HCT116 (cell line): ENCODE results near the gene CHERP. TPM values are rescaled to one million over a fixed set of nuclear protein-coding genes. Genes with fewer than 3 reads are reported as not detected.

Experiments used
- ATAC-seq: fragments of 200-7000 bp; cut with Tn5 transposase; 2 replicates; pipeline ENCODE4 v1.9.1; 2020; ENCODE audit warnings: mild to moderate bottlenecking, moderate library complexity
- BruUV-seq: library from RNA; stranded (reverse); fragments of 400-500 nt; replicated peaks from 2 replicates; lab custom pipeline; 2021; lab: Mats Ljungman, UMichigan
- CTCF ChIA-PET: fragments of 300-600 bp; sonication (Branson Sonifier 250); formaldehyde crosslinking; loops from one replicate; lab custom pipeline; 2021; ENCODE audit warnings: antibody characterized with exemption; lab: Charles Lee
- POLR2A ChIA-PET: fragments of 300-600, 350-600 bp; sonication (Branson Sonifier 250); formaldehyde crosslinking; loops from one replicate; lab custom pipeline; 2021; ENCODE audit warnings: antibody characterized with exemption; lab: Charles Lee
- RAD21 ChIA-PET, 2 experiments: fragments of 300-600 bp; sonication (Branson Sonifier 250); formaldehyde crosslinking; loops; one replicate each; lab custom pipeline; 2023; ENCODE audit warnings: low total read pairs in 2 of 2; ENCODE audit not compliant: uncharacterized antibody in 2 of 2, unreplicated experiment in 2 of 2, low non-redundant PET in 1 of 2; lab: Charles Lee
- DNase-seq: peaks from one replicate; pipeline ENCODE4 v3.0.0-alpha.2; 2010; ENCODE audit warnings: low read depth, low spot score
- H2AFZ ChIP-seq: fragments of 200-600 bp; shearing (Covaris generic), sonication (generic); 2 replicates; pipeline ENCODE4 v1.6.1; 2017; ENCODE audit warnings: low read depth, mixed run types, mixed read lengths, antibody characterized with exemption, low read length; ENCODE audit not compliant: poor library complexity, severe bottlenecking
- H3K27ac ChIP-seq: 2 replicates; pipeline ENCODE4 v1.5.1; 2012; ENCODE audit warnings: low read depth, low read length
- H3K27me3 ChIP-seq: fragments of 200-600 bp; sonication (generic); 2 replicates; pipeline ENCODE4 v1.6.1; 2016; ENCODE audit warnings: mixed run types, low read length, mixed read lengths; ENCODE audit not compliant: insufficient read depth
- H3K36me3 ChIP-seq, 2 experiments: fragments of 200-500 bp in 1 of 2; fragments of 200-600 bp in 1 of 2; sonication (Bioruptor generic) in 1 of 2; sonication (generic) in 1 of 2; 2 replicates each; pipeline versions ENCODE4 v1.5.1 to v1.6.1; 2014 to 2016; ENCODE audit warnings: low read length in 2 of 2, inconsistent platforms in 1 of 2, mixed read lengths in 1 of 2, mixed run types in 1 of 2; ENCODE audit not compliant: insufficient read depth in 2 of 2, control insufficient read depth in 1 of 2
- H3K4me1 ChIP-seq, 2 experiments: fragments of 200-600 bp in 1 of 2; sonication (generic) in 1 of 2; 2 replicates each; pipeline versions ENCODE4 v1.5.1 to v1.6.1; 2012 to 2017; ENCODE audit warnings: low read length in 2 of 2, inconsistent platforms in 1 of 2, mild to moderate bottlenecking in 1 of 2, mixed read lengths in 1 of 2, mixed run types in 1 of 2, moderate library complexity in 1 of 2; ENCODE audit not compliant: insufficient read depth in 2 of 2, control insufficient read depth in 1 of 2
- H3K4me2 ChIP-seq: fragments of 200-600 bp; sonication (generic); 2 replicates; pipeline ENCODE4 v1.6.1; 2017; ENCODE audit warnings: mixed run types, low read length, mixed read lengths
- H3K4me3 ChIP-seq, 2 experiments: fragments of 200-600 bp in 1 of 2; sonication (generic) in 1 of 2; replicated peaks in 1 of 2; 2 replicates each; pipeline ENCODE4 v1.5.1; 2011 to 2016; ENCODE audit warnings: low read length in 2 of 2, control low read depth in 1 of 2, low read depth in 1 of 2, mild to moderate bottlenecking in 1 of 2, mixed read lengths in 1 of 2, mixed run types in 1 of 2
- H3K79me2 ChIP-seq: fragments of 200-600 bp; sonication (generic); 2 replicates; pipeline ENCODE4 v1.6.1; 2017; ENCODE audit warnings: mild to moderate bottlenecking, mixed run types, low read length, moderate library complexity, mixed read lengths; ENCODE audit not compliant: insufficient read depth
- H3K9ac ChIP-seq: fragments of 200-600 bp; sonication (generic); 2 replicates; pipeline ENCODE4 v1.6.1; 2016; ENCODE audit warnings: low read length, mixed read lengths
- H3K9me2 ChIP-seq: fragments of 200-600 bp; sonication (generic), shearing (Covaris generic); 2 replicates; pipeline ENCODE4 v1.6.1; 2017; ENCODE audit warnings: mixed run types, mild to moderate bottlenecking, moderate library complexity; ENCODE audit not compliant: insufficient read depth
- H3K9me3 ChIP-seq, 2 experiments: fragments of 200-500 bp in 1 of 2; fragments of 200-600 bp in 1 of 2; sonication (Bioruptor generic) in 1 of 2; sonication (generic) in 1 of 2; 2 replicates each; pipeline ENCODE4 v1.6.1; 2014 to 2017; ENCODE audit warnings: low read length in 2 of 2, mixed read lengths in 2 of 2, inconsistent platforms in 1 of 2, low read depth in 1 of 2, mild to moderate bottlenecking in 1 of 2, mixed run types in 1 of 2, moderate library complexity in 1 of 2; ENCODE audit not compliant: control insufficient read depth in 1 of 2, insufficient read depth in 1 of 2
- H4K20me1 ChIP-seq: fragments of 200-600 bp; sonication (generic), shearing (Covaris generic); 2 replicates; pipeline ENCODE4 v1.6.1; 2017; ENCODE audit warnings: mixed run types, mild to moderate bottlenecking, moderate library complexity; ENCODE audit not compliant: insufficient read depth
- EGR1 ChIP-seq: IDR thresholded peaks from 2 replicates; pipeline ENCODE4 v1.6.1; 2012; ENCODE audit warnings: low read depth
- ELF1 ChIP-seq: IDR thresholded peaks from 2 replicates; pipeline ENCODE4 v1.6.1; 2012; ENCODE audit warnings: low read depth, borderline replicate concordance
- EZH2 ChIP-seq: fragments of 200-600 bp; sonication (generic); IDR thresholded peaks from 2 replicates; pipeline ENCODE4 v1.6.1; 2017; ENCODE audit warnings: antibody characterized with exemption, mixed run types
- EZH2phosphoT487 ChIP-seq: fragments of 200-600 bp; IDR thresholded peaks from 2 replicates; pipeline ENCODE4 v1.6.1; 2018; ENCODE audit warnings: antibody characterized with exemption, borderline replicate concordance
- FOSL1 ChIP-seq: IDR thresholded peaks from 2 replicates; pipeline ENCODE4 v1.6.1; 2012; ENCODE audit warnings: low read depth
- MAX ChIP-seq: IDR thresholded peaks from 2 replicates; pipeline ENCODE4 v1.6.1; 2012
- RAD21 ChIP-seq: IDR thresholded peaks from 2 replicates; pipeline ENCODE4 v1.6.1; 2012; ENCODE audit warnings: low read depth, mild to moderate bottlenecking
- SIN3A ChIP-seq: IDR thresholded peaks from 2 replicates; pipeline ENCODE4 v1.6.1; 2012; ENCODE audit warnings: low read depth
- SP1 ChIP-seq: IDR thresholded peaks from 2 replicates; pipeline ENCODE4 v1.6.1; 2012; ENCODE audit warnings: low read depth
- ZFX ChIP-seq: fragments of 450-650 bp; IDR thresholded peaks from 2 replicates; pipeline ENCODE4 v1.6.1; 2017
- ZNF274 ChIP-seq: fragments of 200-500 bp; sonication (Bioruptor generic); IDR thresholded peaks from 2 replicates; pipeline ENCODE4 v1.6.1; 2014; ENCODE audit warnings: mild to moderate bottlenecking, low read depth, low read length, inconsistent platforms
- intact Hi-C: fragments of 100-400 bp; cut with micrococcal nuclease; formaldehyde crosslinking; loops from 2 replicates; pipeline ENCODE4 v1.10.0; 2022
- total RNA-seq: library from RNA; stranded (reverse); gene quantifications from one replicate; pipeline ENCODE4 v1.2.1, GENCODE V29; 2021; ENCODE audit not compliant: unreplicated experiment
- TF ChIP-seq, protein P1 (sequence below), 3 experiments: fragments of 200-600 bp in 1 of 3; sonication (generic) in 1 of 3; IDR thresholded peaks in 2 of 3; conservative IDR thresholded peaks in 1 of 3; 2 replicates each; pipeline ENCODE4 v1.5.1; 2012 to 2017; ENCODE audit warnings: low read depth in 2 of 3, low read length in 2 of 3, antibody characterized with exemption in 1 of 3, borderline replicate concordance in 1 of 3, control low read depth in 1 of 3, mild to moderate bottlenecking in 1 of 3, mixed read lengths in 1 of 3, mixed run types in 1 of 3, moderate library complexity in 1 of 3; ENCODE audit not compliant: insufficient read depth in 1 of 3
- TF ChIP-seq, protein P2 (sequence below): IDR thresholded peaks from 2 replicates; pipeline ENCODE4 v1.6.1; 2011; ENCODE audit warnings: mild to moderate bottlenecking, low read length, moderate library complexity; ENCODE audit not compliant: insufficient replicate concordance; ENCODE audit errors: extremely low read depth

Gene CHERP
- total RNA-seq, 1 experiment from 2014 or later = 65.8 TPM

- Histone ChIP-seq H3K27ac (no peak overlapping the region), H3K9me3 (no peaks in the 10 kb centered on the region), H3K79me2 (peaks cover 100% of the 10 kb centered on the region), H3K9me2 (no peaks in the 10 kb centered on the region), H3K36me3 (no peaks in the 10 kb centered on the region), H2AFZ (no peak overlapping the region), H3K9ac (no peak overlapping the region), H3K4me3 (no peak overlapping the region), H3K4me2 (no peak overlapping the region), H3K27me3 (no peaks in the 10 kb centered on the region), H3K4me1 (peaks cover 7 to 30% of the 10 kb centered on the region in 2 experiments), H4K20me1 (peaks cover 4% of the 10 kb centered on the region; the same call in 1 of the 2 replicates)
- POLR2A ChIA-PET = no interaction called here
- intact Hi-C loops = no loop called here
- no peak for ATAC-seq
- no TSS peak for BruUV-seq
- TF ChIP-seq ZFX = no peak
- TF ChIP-seq EZH2 = no peak
- no peak for TF ChIP-seq MAX
- no peak for TF ChIP-seq ZNF274
- no peak for TF ChIP-seq FOSL1
- no peak for TF ChIP-seq EZH2phosphoT487
- no peak for TF ChIP-seq ELF1
- CTCF ChIA-PET = no interaction called here
- RAD21 ChIA-PET = no interaction called here
- no peak for DNase-seq
Observed at GRCh38 chr19:16589917-16590316, 47.7 kb upstream of the CHERP start.

- H3K27ac ChIP-seq = no peak overlapping the region
- no TSS peak for BruUV-seq
- no peak overlapping the region for H2AFZ ChIP-seq
- H3K9me2 ChIP-seq = no peaks in the 10 kb centered on the region
- no peak overlapping the region for H3K9ac ChIP-seq
- H3K36me3 ChIP-seq = no peaks in the 10 kb centered on the region
- H3K4me3 ChIP-seq = no peak overlapping the region
- H3K4me2 ChIP-seq = no peak overlapping the region
- ChIA-PET POLR2A (no interaction called here), RAD21 (no interaction called here), CTCF (no interaction called here)
- H3K9me3 ChIP-seq = no peaks in the 10 kb centered on the region
- intact Hi-C loops = no loop called here
- H3K27me3 ChIP-seq = no peaks in the 10 kb centered on the region
- H3K79me2 ChIP-seq = peaks cover 100% of the 10 kb centered on the region
- peaks cover 15 to 39% of the 10 kb centered on the region in 2 experiments for H3K4me1 ChIP-seq
- DNase-seq (no peak), ATAC-seq (no peak)
- no peaks in the 10 kb centered on the region; the same call in 1 of the 2 replicates for H4K20me1 ChIP-seq
- TF ChIP-seq EZH2phosphoT487 (no peak), EGR1 (no peak), ELF1 (no peak), RAD21 (no peak), MAX (no peak), SIN3A (no peak), SP1 (no peak)
- TF ChIP-seq, protein P1, sequence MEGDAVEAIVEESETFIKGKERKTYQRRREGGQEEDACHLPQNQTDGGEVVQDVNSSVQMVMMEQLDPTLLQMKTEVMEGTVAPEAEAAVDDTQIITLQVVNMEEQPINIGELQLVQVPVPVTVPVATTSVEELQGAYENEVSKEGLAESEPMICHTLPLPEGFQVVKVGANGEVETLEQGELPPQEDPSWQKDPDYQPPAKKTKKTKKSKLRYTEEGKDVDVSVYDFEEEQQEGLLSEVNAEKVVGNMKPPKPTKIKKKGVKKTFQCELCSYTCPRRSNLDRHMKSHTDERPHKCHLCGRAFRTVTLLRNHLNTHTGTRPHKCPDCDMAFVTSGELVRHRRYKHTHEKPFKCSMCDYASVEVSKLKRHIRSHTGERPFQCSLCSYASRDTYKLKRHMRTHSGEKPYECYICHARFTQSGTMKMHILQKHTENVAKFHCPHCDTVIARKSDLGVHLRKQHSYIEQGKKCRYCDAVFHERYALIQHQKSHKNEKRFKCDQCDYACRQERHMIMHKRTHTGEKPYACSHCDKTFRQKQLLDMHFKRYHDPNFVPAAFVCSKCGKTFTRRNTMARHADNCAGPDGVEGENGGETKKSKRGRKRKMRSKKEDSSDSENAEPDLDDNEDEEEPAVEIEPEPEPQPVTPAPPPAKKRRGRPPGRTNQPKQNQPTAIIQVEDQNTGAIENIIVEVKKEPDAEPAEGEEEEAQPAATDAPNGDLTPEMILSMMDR (IDR thresholded peaks at IDR 0.05 in 2 of 3, conservative IDR thresholded peaks at IDR 0.05 in 1 of 3; ENCODE audit: borderline replicate concordance in 1 of 3, insufficient read depth in 1 of 3, low read depth in 2 of 3, low read length in 2 of 3) = no peak
- TF ChIP-seq, protein P2, sequence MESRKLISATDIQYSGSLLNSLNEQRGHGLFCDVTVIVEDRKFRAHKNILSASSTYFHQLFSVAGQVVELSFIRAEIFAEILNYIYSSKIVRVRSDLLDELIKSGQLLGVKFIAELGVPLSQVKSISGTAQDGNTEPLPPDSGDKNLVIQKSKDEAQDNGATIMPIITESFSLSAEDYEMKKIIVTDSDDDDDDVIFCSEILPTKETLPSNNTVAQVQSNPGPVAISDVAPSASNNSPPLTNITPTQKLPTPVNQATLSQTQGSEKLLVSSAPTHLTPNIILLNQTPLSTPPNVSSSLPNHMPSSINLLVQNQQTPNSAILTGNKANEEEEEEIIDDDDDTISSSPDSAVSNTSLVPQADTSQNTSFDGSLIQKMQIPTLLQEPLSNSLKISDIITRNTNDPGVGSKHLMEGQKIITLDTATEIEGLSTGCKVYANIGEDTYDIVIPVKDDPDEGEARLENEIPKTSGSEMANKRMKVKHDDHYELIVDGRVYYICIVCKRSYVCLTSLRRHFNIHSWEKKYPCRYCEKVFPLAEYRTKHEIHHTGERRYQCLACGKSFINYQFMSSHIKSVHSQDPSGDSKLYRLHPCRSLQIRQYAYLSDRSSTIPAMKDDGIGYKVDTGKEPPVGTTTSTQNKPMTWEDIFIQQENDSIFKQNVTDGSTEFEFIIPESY = no peak
Observed at GRCh38 chr19:16588824-16589577, 46.8 kb upstream of the CHERP start.
